ENCODE data around the gene FOXP4. TPM values are rescaled to one million over a fixed set of nuclear protein-coding genes. Genes with fewer than 3 reads are reported as not detected.

FOXP4 gene
- total RNA-seq, 1 donor from 2014 or later = 26.9 TPM

- H3K9me3 Mint-ChIP-seq (ENCODE audit: unreplicated experiment) = no peaks in the 10 kb centered on the region
- H3K4me1 Mint-ChIP-seq (ENCODE audit: unreplicated experiment) = peaks cover 32% of the 10 kb centered on the region
- no peak overlapping the region for H3K27ac Mint-ChIP-seq (ENCODE audit: unreplicated experiment)
- peaks cover 4% of the 10 kb centered on the region for H3K36me3 Mint-ChIP-seq (ENCODE audit: unreplicated experiment)
- no peak for TF ChIP-seq CTCF (IDR thresholded peaks at IDR 0.05)
- H3K4me3 Mint-ChIP-seq (ENCODE audit: unreplicated experiment) = no peak overlapping the region
- no peaks in the 10 kb centered on the region for H3K27me3 Mint-ChIP-seq (ENCODE audit: unreplicated experiment)
- no peak for DNase-seq (ENCODE audit: extremely low spot score, unreplicated experiment)
Measured at GRCh38 chr6:41583565-41583964, 37.4 kb downstream of the FOXP4 start.

- peaks cover 26% of the 10 kb centered on the region for H3K4me1 Mint-ChIP-seq (ENCODE audit: unreplicated experiment)
- H3K27ac Mint-ChIP-seq (ENCODE audit: unreplicated experiment) = no peak overlapping the region
- no peak for DNase-seq (ENCODE audit: extremely low spot score, unreplicated experiment)
- TF ChIP-seq CTCF (IDR thresholded peaks at IDR 0.05) = no peak
- H3K27me3 Mint-ChIP-seq (ENCODE audit: unreplicated experiment) = no peaks in the 10 kb centered on the region
- peaks cover 5% of the 10 kb centered on the region for H3K36me3 Mint-ChIP-seq (ENCODE audit: unreplicated experiment)
- H3K4me3 Mint-ChIP-seq (ENCODE audit: unreplicated experiment) = no peak overlapping the region
- H3K9me3 Mint-ChIP-seq (ENCODE audit: unreplicated experiment) = no peaks in the 10 kb centered on the region
Measured at GRCh38 chr6:41584205-41584604, 38.0 kb downstream of the FOXP4 start.

GRCh38 chr6:41584668-41585205 is 38.6 kb downstream of the FOXP4 start:
- TF ChIP-seq CTCF (IDR thresholded peaks at IDR 0.05) = no peak
- Mint-ChIP-seq H3K4me1 (ENCODE audit: unreplicated experiment) (peaks cover 21% of the 10 kb centered on the region), H3K4me3 (ENCODE audit: unreplicated experiment) (no peak overlapping the region)

GRCh38 chr6:41585605-41586004 is 39.4 kb downstream of the FOXP4 start:
- Mint-ChIP-seq H3K4me1 (ENCODE audit: unreplicated experiment) (peaks cover 16% of the 10 kb centered on the region), H3K27ac (ENCODE audit: unreplicated experiment) (no peak overlapping the region)

More at GRCh38 chr6:41584668-41585205, 38.6 kb downstream of the FOXP4 start:
- Mint-ChIP-seq H3K27ac (ENCODE audit: unreplicated experiment) (no peak overlapping the region), H3K9me3 (ENCODE audit: unreplicated experiment) (no peaks in the 10 kb centered on the region), H3K36me3 (ENCODE audit: unreplicated experiment) (peaks cover 5% of the 10 kb centered on the region), H3K27me3 (ENCODE audit: unreplicated experiment) (no peaks in the 10 kb centered on the region)
- no peak for DNase-seq (ENCODE audit: extremely low spot score, unreplicated experiment)

More at GRCh38 chr6:41585605-41586004, 39.4 kb downstream of the FOXP4 start:
- no peaks in the 10 kb centered on the region for H3K9me3 Mint-ChIP-seq (ENCODE audit: unreplicated experiment)
- H3K4me3 Mint-ChIP-seq (ENCODE audit: unreplicated experiment) = no peak overlapping the region
- peaks cover 8% of the 10 kb centered on the region for H3K36me3 Mint-ChIP-seq (ENCODE audit: unreplicated experiment)
- no peak for DNase-seq (ENCODE audit: extremely low spot score, unreplicated experiment)
- no peak for TF ChIP-seq CTCF (IDR thresholded peaks at IDR 0.05)
- no peaks in the 10 kb centered on the region for H3K27me3 Mint-ChIP-seq (ENCODE audit: unreplicated experiment)

Data from osteocyte (in vitro differentiated cells).